A673 (cell line): ENCODE data around the gene PAPPA. TPM values are rescaled to one million over a fixed set of nuclear protein-coding genes. Genes with fewer than 3 reads are reported as not detected.

ENCODE experiments used
- BruUV-seq: library from RNA; stranded (reverse); fragments of 400-500 nt; replicated peaks from 2 replicates; lab custom pipeline; 2021; lab: Mats Ljungman, UMichigan
- CTCF ChIA-PET: fragments of 300-600 bp; sonication (Branson Sonifier 250); formaldehyde crosslinking; loops from one replicate; lab custom pipeline; 2022; ENCODE audit warnings: antibody characterized with exemption; lab: Charles Lee
- POLR2A ChIA-PET: fragments of 300-600 bp; sonication (Branson Sonifier 250); formaldehyde crosslinking; loops from one replicate; lab custom pipeline; 2022; ENCODE audit warnings: antibody characterized with exemption; ENCODE audit not compliant: low non-redundant PET; lab: Charles Lee
- DNase-seq: peaks from one replicate; pipeline ENCODE4 v3.0.0-alpha.2; 2015; ENCODE audit warnings: low spot score
- H3K27ac ChIP-seq: fragments of 200-600 bp; sonication (generic); 2 replicates; pipeline ENCODE4 v1.5.1; 2016; ENCODE audit warnings: mixed run types, low read depth, mild to moderate bottlenecking, mixed read lengths, antibody characterized with exemption, low read length; ENCODE audit not compliant: poor library complexity, severe bottlenecking
- H3K27me3 ChIP-seq: fragments of 200-600 bp; sonication (generic); replicated peaks from 2 replicates; pipeline ENCODE4 v1.6.1; 2017; ENCODE audit warnings: mixed run types, low read depth, mild to moderate bottlenecking, mixed read lengths, antibody characterized with exemption, low read length; ENCODE audit not compliant: insufficient read depth, poor library complexity
- H3K36me3 ChIP-seq: fragments of 200-600 bp; sonication (generic); 2 replicates; pipeline ENCODE4 v1.6.1; 2016; ENCODE audit warnings: mixed run types, mild to moderate bottlenecking, mixed read lengths, antibody characterized with exemption, low read length; ENCODE audit not compliant: insufficient read depth, poor library complexity, severe bottlenecking
- H3K4me1 ChIP-seq: fragments of 200-600 bp; sonication (generic); 2 replicates; pipeline ENCODE4 v1.6.1; 2017; ENCODE audit warnings: mixed run types, mild to moderate bottlenecking, mixed read lengths, antibody characterized with exemption, low read length; ENCODE audit not compliant: insufficient read depth, poor library complexity, severe bottlenecking
- H3K4me3 ChIP-seq: fragments of 200-600 bp; sonication (generic); 2 replicates; pipeline ENCODE4 v1.5.1; 2016; ENCODE audit warnings: low read depth, mixed run types, mild to moderate bottlenecking, mixed read lengths, low read length; ENCODE audit not compliant: poor library complexity, severe bottlenecking
- H3K9me3 ChIP-seq: fragments of 200-600 bp; sonication (generic); 2 replicates; pipeline ENCODE4 v1.6.1; 2016; ENCODE audit warnings: mixed run types, low read depth, mild to moderate bottlenecking, mixed read lengths, antibody characterized with exemption, low read length; ENCODE audit not compliant: poor library complexity, severe bottlenecking
- EZH2 ChIP-seq: fragments of 200-600 bp; sonication (generic); IDR thresholded peaks from 2 replicates; pipeline ENCODE4 v1.6.1; 2017; ENCODE audit warnings: borderline replicate concordance, low read depth, mild to moderate bottlenecking, mixed read lengths, antibody characterized with exemption, low read length; ENCODE audit not compliant: poor library complexity, severe bottlenecking
- intact Hi-C: fragments of 100-400 bp; cut with micrococcal nuclease; formaldehyde crosslinking; loops from one replicate; pipeline ENCODE4 v1.10.0; 2022; ENCODE audit not compliant: unreplicated experiment
- total RNA-seq: library from RNA; stranded (reverse); gene quantifications from 2 replicates; pipeline ENCODE4 v1.2.3, GENCODE V29; 2021
- TF ChIP-seq, protein P1 (sequence below): fragments of 300-800, 200-600 bp; sonication (generic); conservative IDR thresholded peaks from 2 replicates; pipeline ENCODE4 v1.5.1; 2017; ENCODE audit warnings: low read depth, mild to moderate bottlenecking, antibody characterized with exemption, low read length, moderate library complexity, mixed read lengths

PAPPA gene
- total RNA-seq, 1 experiment from 2014 or later, result 47.4 TPM

- Histone ChIP-seq H3K9me3 (no peaks in the 10 kb centered on the region), H3K4me3 (no peak overlapping the region), H3K36me3 (peaks cover 85% of the 10 kb centered on the region), H3K4me1 (peaks cover 8% of the 10 kb centered on the region), H3K27me3 (no peaks in the 10 kb centered on the region), H3K27ac (peak overlapping the region; percentile 49)
- CTCF ChIA-PET, result no interaction called here
- BruUV-seq, result no TSS peak
- POLR2A ChIA-PET, result no interaction called here
- no peak for DNase-seq
- TF ChIP-seq, protein P1, sequence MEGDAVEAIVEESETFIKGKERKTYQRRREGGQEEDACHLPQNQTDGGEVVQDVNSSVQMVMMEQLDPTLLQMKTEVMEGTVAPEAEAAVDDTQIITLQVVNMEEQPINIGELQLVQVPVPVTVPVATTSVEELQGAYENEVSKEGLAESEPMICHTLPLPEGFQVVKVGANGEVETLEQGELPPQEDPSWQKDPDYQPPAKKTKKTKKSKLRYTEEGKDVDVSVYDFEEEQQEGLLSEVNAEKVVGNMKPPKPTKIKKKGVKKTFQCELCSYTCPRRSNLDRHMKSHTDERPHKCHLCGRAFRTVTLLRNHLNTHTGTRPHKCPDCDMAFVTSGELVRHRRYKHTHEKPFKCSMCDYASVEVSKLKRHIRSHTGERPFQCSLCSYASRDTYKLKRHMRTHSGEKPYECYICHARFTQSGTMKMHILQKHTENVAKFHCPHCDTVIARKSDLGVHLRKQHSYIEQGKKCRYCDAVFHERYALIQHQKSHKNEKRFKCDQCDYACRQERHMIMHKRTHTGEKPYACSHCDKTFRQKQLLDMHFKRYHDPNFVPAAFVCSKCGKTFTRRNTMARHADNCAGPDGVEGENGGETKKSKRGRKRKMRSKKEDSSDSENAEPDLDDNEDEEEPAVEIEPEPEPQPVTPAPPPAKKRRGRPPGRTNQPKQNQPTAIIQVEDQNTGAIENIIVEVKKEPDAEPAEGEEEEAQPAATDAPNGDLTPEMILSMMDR, result no peak
- no peak for TF ChIP-seq EZH2
- intact Hi-C loops, result no loop called here
Measured at GRCh38 chr9:116394070-116394469, 240.5 kb downstream of the PAPPA start.

DNA sequence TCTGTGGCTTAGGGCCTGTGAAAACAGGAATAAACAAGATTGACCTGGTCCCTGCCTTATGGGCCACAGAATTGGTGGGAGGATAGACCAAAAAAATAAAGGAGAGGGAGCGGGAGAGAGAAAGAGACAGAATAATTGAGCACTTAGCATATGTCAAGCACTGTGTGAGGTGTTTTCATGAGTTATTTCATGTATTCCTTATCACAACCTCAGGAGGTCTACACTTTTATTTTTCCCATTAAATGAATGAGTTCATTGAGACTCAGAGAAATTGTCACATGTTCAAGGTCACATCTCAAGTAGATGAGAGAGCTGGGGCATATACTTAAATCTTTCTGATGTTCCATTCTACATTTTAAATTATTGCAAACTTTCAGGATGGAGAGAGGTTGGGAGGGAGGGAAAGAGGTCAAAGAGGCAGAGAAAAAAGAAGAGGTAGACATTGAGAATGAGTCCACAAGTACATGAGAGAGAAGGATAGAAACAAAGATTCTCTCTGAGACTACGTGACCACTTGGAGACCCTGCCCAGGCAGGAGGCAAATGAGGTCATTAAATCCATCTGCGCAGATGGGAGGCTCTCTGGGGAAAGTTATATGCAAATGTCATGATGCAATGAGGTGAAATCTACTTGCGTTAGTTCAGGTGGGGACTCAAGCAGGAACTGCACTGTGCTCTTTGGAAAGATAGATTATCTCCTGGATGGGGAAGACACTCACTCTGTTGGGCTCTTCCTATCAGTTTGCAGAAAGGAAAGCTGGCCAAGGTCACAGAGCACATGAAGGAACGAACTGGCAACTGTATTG, 241.5 kb downstream of the PAPPA start:
- H3K27me3 ChIP-seq, result no peaks in the 10 kb centered on the region
- ChIA-PET POLR2A (no interaction called here), CTCF (no interaction called here)
- no TSS peak for BruUV-seq
- H3K27ac ChIP-seq, result peak overlapping the region; percentile 49
- peaks cover 8% of the 10 kb centered on the region for H3K4me1 ChIP-seq
- peak; percentile 45 for DNase-seq
- H3K9me3 ChIP-seq, result no peaks in the 10 kb centered on the region
- no peak overlapping the region for H3K4me3 ChIP-seq
- TF ChIP-seq, protein P1, result no peak
- no peak for TF ChIP-seq EZH2
- H3K36me3 ChIP-seq, result peaks cover 78% of the 10 kb centered on the region
- intact Hi-C loops, result no loop called here

GRCh38 chr9:116395699-116396037, 242.1 kb downstream of the PAPPA start:
- peaks cover 78% of the 10 kb centered on the region for H3K36me3 ChIP-seq
- peak overlapping the region; percentile 49 for H3K27ac ChIP-seq
- ChIA-PET CTCF (no interaction called here), POLR2A (no interaction called here)
- H3K4me1 ChIP-seq, result peaks cover 8% of the 10 kb centered on the region
- intact Hi-C loops, result no loop called here
- H3K27me3 ChIP-seq, result no peaks in the 10 kb centered on the region
- no peak overlapping the region for H3K4me3 ChIP-seq
- no peak for DNase-seq
- H3K9me3 ChIP-seq, result no peaks in the 10 kb centered on the region
- no TSS peak for BruUV-seq
- TF ChIP-seq EZH2, result no peak
